Putamen (tissue), 1 donor: ENCODE data around the gene FAM25G.
"Not testable (repeated sequence)": the region's sequence is repeated elsewhere in the genome, so short reads cannot be mapped to it uniquely, and the experiment has no call there.

Experiments used
- DNase-seq: peaks from one replicate; pipeline ENCODE4 v3.0.0-alpha.2; 2016; ENCODE audit warnings: low spot score

The FAM25G gene

GRCh38 chr10:47491600-47491999 lies at the start of gene FAM25G:
FAM25G (minus strand) TSS chr10:47491700; CDS start chr10:47491674, 26 bp downstream.
- DNase-seq: not testable (repeated sequence)

GRCh38 chr10:47536430-47536829 lies 44.9 kb upstream of the FAM25G start:
- DNase-seq: not testable (repeated sequence)

DNA sequence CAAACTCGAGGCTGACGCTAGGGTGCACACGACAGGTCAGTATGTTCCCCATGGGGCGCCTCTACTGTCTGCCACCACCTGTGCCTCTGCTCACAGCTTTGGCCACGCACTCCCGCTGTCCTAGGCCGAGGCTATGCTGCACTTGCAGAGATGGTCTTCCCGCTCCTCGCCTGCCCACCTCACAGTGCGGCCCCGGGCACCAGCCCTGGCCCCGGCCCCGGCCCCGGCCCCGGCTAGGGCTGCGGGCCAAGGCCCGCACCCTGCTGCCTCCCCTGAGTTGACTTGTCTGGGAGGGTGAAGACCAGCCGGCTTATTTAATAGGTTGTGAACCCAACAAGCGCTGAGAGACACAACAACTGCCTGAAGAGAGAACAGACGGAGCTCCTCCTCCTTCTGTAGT lies 32.0 kb upstream of the FAM25G start, which contains the start of gene AGAP9:
Gene AGAP9, minus strand, starts transcription at position 164 of the 400 bp plus-strand sequence. Its CDS starts 112 bp downstream, at position 52.
- DNase-seq: not testable (repeated sequence)

DNA sequence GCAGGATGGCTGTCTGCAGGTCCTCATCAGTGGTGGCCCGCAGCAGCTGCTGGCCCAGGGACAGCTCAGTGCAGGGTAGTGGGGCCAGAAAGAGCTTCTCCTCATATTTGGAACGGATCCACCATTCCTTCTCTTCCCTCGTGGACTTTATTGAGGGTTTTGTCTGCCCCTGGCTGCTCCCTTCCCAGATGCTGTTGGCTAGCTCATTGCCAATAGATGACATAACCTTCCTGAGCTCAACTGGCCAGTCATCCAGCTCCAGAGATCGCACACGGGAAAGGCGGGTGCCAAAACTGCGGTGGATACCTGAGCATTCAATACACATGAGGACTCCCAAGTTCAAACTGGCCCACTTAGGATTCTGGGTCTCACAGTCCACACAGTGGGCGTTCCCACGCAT lies 10.8 kb upstream of the FAM25G start:
- DNase-seq: not testable (repeated sequence)

GRCh38 chr10:47494226-47494625 lies 2.7 kb upstream of the FAM25G start:
- not testable (repeated sequence) for DNase-seq

DNA sequence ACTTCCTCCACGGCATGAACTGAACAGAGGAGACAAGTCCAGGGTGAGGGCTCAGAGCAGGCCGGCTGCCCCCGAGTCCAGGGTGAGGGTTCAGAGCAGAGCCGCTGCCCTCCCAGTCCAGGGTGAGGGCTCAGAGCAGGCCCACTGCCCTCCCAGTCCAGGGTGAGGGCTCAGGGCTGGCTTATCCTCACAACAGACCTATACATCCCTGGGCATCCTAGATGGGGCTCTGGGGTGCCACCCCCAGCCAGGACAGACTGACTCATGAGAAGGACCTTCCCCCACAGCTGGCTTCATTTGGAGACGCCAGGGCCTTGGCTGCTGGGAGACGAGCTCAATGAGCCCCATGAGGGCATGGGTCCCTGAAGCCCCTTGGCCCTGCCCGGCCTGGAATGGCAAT lies 1.9 kb downstream of the FAM25G start:
- DNase-seq: not testable (repeated sequence)

- DNase-seq: not testable (repeated sequence)
Observed at GRCh38 chr10:47485943-47486342, 5.6 kb downstream of the FAM25G start.

GRCh38 chr10:47484786-47485185 lies 6.7 kb downstream of the FAM25G start:
- DNase-seq: not testable (repeated sequence)

- DNase-seq: not testable (repeated sequence)
Observed at GRCh38 chr10:47483923-47484322, 7.6 kb downstream of the FAM25G start, which contains the start of gene ANXA8. ANXA8 (minus strand) TSS chr10:47484115; CDS start chr10:47483933, 182 bp downstream.

DNA sequence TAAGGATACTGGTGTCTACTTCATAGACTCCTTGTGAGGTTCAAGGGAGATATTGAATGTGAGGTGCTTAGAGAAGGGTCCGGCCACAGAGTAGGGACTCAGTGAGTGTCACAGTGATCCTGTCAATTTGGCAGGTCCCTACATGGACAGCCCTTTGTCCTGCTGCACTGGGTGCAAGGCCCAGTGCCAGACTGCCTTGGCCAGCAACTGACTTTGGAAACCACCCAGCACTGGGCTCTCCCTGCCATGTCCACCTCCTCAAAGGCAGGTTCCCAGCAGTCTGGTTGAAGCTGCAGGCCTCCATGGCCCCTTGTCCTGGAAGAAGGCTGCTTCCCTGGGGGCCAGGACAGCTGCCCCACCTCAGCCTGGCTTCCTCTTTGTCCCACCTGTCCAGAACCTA lies 9.1 kb downstream of the FAM25G start:
- DNase-seq: not testable (repeated sequence)

GRCh38 chr10:47481768-47482181 lies 9.7 kb downstream of the FAM25G start:
- DNase-seq: not testable (repeated sequence)

DNA sequence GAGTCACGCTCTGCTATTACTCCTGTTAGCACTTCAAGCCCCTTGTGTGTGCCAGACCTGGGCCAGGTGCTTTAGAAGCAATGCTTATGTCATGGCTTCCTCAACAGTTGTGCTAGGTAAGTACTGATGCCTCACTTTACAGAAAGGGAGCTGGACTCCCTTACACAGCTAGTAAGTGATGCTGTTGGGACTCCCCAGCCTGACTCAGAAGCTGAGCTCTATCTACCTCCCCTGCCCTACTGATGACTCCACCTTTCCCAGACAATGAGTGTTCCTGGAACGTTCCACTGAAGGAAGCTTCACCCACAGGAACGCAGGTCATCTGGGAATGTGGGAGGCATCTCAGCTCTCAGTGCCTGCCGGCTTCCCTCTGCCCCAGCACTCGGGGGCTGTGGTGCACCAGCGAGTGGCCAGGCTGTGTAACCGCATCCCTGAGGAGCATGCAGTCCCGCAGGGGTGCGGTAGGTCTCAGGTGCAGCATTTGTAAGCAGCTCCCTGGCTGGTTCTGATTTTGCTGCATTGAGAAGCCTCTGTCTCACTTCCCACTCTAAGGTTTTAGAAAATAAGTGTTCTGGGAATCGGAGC lies 10.2 kb downstream of the FAM25G start:
- not testable (repeated sequence) for DNase-seq

DNA sequence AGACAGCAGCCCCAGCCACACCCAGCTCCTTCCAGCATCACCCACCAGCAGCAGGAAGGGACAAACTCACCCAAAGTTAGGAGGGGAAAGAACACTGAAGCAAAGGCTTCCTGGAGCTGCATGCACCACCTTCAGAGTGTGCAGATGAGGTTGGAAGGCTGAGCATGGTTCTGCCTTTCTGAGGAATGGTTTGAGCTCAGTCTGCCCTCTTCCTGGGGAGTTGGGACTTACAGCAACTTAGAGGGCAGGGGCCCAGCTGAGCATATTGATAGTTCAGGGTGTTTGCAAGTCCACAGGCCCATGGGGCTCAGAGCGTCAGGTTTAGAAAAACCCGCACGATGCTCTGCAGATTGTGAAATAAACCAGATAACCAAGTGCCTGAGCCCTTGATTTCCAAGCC lies 11.4 kb downstream of the FAM25G start:
- DNase-seq: not testable (repeated sequence)

DNA sequence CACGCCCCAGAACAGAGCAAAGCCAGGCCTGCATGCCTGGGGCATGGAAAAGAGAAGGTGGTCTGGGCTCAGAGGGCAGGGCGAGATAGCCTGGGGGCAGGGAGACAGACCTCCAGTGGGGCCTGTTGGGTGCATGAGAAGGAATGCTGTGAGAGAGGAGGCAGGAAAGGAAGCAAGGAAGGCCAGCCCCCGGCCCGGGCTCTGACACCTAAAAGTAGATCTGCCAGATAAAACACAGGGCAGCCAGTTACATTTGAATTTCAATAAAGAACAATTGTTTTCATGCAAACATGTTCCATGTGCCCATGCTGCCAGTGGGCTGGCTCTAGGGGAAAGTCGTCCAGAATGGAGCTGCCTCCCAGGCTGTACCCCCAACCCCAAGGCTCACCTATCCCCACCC lies 13.4 kb downstream of the FAM25G start:
- DNase-seq: not testable (repeated sequence)

GRCh38 chr10:47477078-47477477 lies 14.4 kb downstream of the FAM25G start:
- DNase-seq: not testable (repeated sequence)

- DNase-seq: not testable (repeated sequence)
Observed at GRCh38 chr10:47475101-47475500, 16.4 kb downstream of the FAM25G start.

DNA sequence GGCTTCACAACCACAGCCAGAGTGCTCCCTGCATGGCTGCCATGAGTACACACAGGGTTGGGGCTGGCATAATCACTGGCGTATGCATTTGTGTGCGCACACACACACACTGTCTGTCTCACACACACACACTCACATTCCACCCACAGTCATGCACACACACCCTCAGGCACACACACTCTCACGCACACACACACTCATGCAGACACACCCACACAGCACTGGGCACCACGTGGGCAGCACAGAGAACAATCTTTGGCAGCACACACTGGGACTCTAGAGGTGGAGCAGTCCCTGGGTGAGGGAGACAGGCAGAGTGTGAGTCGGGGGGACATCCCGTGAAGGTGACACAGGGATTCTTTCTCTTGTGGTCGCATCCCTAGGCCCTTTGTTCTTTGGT lies 18.0 kb downstream of the FAM25G start:
- DNase-seq: not testable (repeated sequence)

GRCh38 chr10:47472647-47473046 lies 18.9 kb downstream of the FAM25G start:
- DNase-seq: not testable (repeated sequence)

GRCh38 chr10:47472072-47472471 lies 19.4 kb downstream of the FAM25G start:
- DNase-seq: not testable (repeated sequence)

GRCh38 chr10:47468731-47469528 lies 22.6 kb downstream of the FAM25G start:
- not testable (repeated sequence) for DNase-seq

DNA sequence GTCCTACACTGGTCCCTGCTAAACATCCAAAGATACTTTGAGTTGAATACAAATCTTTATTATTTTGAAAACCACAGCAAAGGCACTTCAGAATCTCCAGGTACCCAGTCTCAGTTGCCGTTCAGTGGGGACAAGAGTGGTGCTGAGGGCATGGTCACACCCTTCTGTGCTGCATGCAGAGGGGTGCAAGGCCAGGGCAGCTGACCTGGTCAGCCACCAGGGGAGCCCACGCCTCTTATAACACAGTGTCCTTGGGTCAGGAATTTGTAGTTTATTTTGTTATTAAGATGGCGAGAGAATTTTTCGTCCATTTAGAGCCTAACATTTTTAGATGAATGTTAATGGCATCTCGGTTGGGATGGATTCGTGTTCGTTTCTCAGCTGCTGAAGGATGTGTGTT lies 23.5 kb downstream of the FAM25G start:
- DNase-seq: not testable (repeated sequence)

DNA sequence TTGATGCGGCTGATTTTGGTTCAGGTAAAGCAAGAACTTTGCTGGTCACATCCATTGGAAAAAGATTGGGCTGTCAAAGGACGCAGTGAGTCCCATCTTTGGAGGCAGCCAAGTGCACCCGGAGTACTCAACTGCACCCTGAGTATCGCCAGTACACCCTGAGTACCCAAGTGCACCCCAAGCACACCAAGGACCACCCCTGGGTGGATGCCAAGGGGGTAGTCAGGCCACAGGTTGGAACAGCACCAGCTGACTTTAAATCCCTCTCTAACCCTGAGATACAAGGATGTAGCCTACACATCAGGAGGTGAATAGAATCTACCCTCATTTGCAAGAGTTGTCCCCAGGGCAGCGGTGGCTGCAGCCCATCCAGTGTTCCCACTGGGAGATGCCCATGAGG lies 24.0 kb downstream of the FAM25G start:
- not testable (repeated sequence) for DNase-seq
